ENCODE measurements around the gene PPOX.

- TF ChIP-seq POLR2A (IDR thresholded peaks at IDR 0.05): peak; percentile 70
- TF ChIP-seq CTCF (IDR thresholded peaks at IDR 0.05): no peak
- peak; percentile 89 for TF ChIP-seq POLR2AphosphoS5 (IDR thresholded peaks at IDR 0.05)
Measured at GRCh38 chr1:161177112-161177935, 11.1 kb downstream of the PPOX start, which contains the start of gene B4GALT3.

All from prostate gland (tissue), 2 donors.